ENCODE measurements around the gene SSBP3. TPM values are rescaled to one million over a fixed set of nuclear protein-coding genes. Genes with fewer than 3 reads are reported as not detected.

Gene SSBP3
- total and polyA plus RNA-seq, 9 of the 15 experiments (the other 6 are each of a cell fraction or from before 2014, with no cell fraction given) = 8.7 to 108 (median 33.8) TPM

GRCh38 chr1:54345116-54345515, 61.1 kb downstream of the SSBP3 start:
- no peaks in the 10 kb centered on the region for H3K9me3 ChIP-seq (replicated peaks; ENCODE audit: control insufficient read depth, insufficient read depth, low read depth, low read length)
- peaks cover 24% of the 10 kb centered on the region; the same call in 1 of the 2 replicates for H4K20me1 ChIP-seq (replicated peaks; ENCODE audit: control insufficient read depth, insufficient read depth, low read length)
- intact Hi-C loops (cut with micrococcal nuclease) = no loop called here
- no peak overlapping the region for H3K4me2 ChIP-seq (ENCODE audit: insufficient read depth, low read length)
- H3K27me3 ChIP-seq (ENCODE audit: control insufficient read depth in 2 of 2, insufficient read depth in 2 of 2, low read length in 2 of 2) = no peaks in the 10 kb centered on the region
- 87% methylated on average over 7 of the region's 7 CpGs for WGBS (ENCODE audit: insufficient coverage, low coverage, missing lambda C conversion rate)
- H2AFZ ChIP-seq (ENCODE audit: low read depth, low read length) = no peak overlapping the region
- DNase-seq (ENCODE audit: extremely low read depth in 1 of 4, low spot score in 3 of 4) (no peak), FAIRE-seq (no peak), ATAC-seq (no peak)
- no peak overlapping the region for H3K4me3 ChIP-seq
- in situ Hi-C loops (cut with MboI) = no loop called here
- H3K9ac ChIP-seq (ENCODE audit: insufficient read depth in 1 of 2, low read depth in 2 of 2, low read length in 2 of 2) = no peak overlapping the region
- ChIA-PET CTCF (ENCODE audit: low intra/inter-chr PET ratio) (no interaction called here), POLR2A (interaction anchor here (1.2 to 1.8 kb wide), 2 partner anchors 11 to 13 kb away, joined by 4 read pairs; no protein-coding TSS in a partner anchor)
- H3K36me3 ChIP-seq (ENCODE audit: control insufficient read depth, insufficient read depth, low read length) = peaks cover 23% of the 10 kb centered on the region; the same call in 2 of the 3 replicates
- H3K4me1 ChIP-seq (replicated peaks in 1 of 2; ENCODE audit: control insufficient read depth in 2 of 2, insufficient read depth in 2 of 2, low read length in 2 of 2) = no peaks in the 10 kb centered on the region
- no peak overlapping the region for H3K27ac ChIP-seq (ENCODE audit: extremely low read depth, low read depth, low read length)
- peaks cover 67% of the 10 kb centered on the region for H3K79me2 ChIP-seq (ENCODE audit: control insufficient read depth, insufficient read depth, low read length)
- BruUV-seq (replicated peaks) = no TSS peak
- no peaks in the 10 kb centered on the region for H3K9me1 ChIP-seq (ENCODE audit: control insufficient read depth, insufficient read depth, low read length)
- no peak for TF ChIP-seq NFE2 (IDR thresholded peaks at IDR 0.05; ENCODE audit: low read depth)
- TF ChIP-seq NR0B1 (IDR thresholded peaks at IDR 0.05; ENCODE audit: partially characterized antibody) = no peak
- TF ChIP-seq BRCA1 (IDR thresholded peaks at IDR 0.05) = no peak
- no peak for TF ChIP-seq BRCA1 (CRISPR knock-in tag; IDR thresholded peaks at IDR 0.05)
- TF ChIP-seq SNRNP70 (optimal IDR thresholded peaks at IDR 0.05; ENCODE audit: low read depth, low read length) = no peak
- TF ChIP-seq ETV1 (tag; conservative IDR thresholded peaks at IDR 0.05; ENCODE audit: low read depth) = no peak
- no peak for TF ChIP-seq ZNF592 (IDR thresholded peaks at IDR 0.05)
- no peak for TF ChIP-seq ATF6 (CRISPR knock-in tag; IDR thresholded peaks at IDR 0.05)
- no peak for TF ChIP-seq PHF21A (IDR thresholded peaks at IDR 0.05; ENCODE audit: borderline replicate concordance, low read depth)
- no peak for TF ChIP-seq NFRKB (IDR thresholded peaks at IDR 0.05; ENCODE audit: low read depth)
- no peak for TF ChIP-seq TSHZ1 (CRISPR knock-in tag; IDR thresholded peaks at IDR 0.05)
- TF ChIP-seq EZH2 (IDR thresholded peaks at IDR 0.05; ENCODE audit: borderline replicate concordance, low read depth, low read length) = no peak
